ENCODE results near the gene GBF1.

Gene GBF1

GRCh38 chr10:102426803-102427287, 181.5 kb downstream of the GBF1 start:
- no peak for DNase-seq (ENCODE audit: low read depth in 1 of 2, low spot score in 1 of 2)
- Histone ChIP-seq H3K27ac (replicated peaks) (no peak overlapping the region), H3K4me3 (replicated peaks; ENCODE audit: insufficient read depth, low read length) (no peak overlapping the region), H3K27me3 (ENCODE audit: insufficient read depth, poor library complexity, severe bottlenecking) (no peaks in the 10 kb centered on the region)
- TF ChIP-seq CTCF (IDR thresholded peaks at IDR 0.05; ENCODE audit: insufficient read depth, low read length) (no peak), GABPA (IDR thresholded peaks at IDR 0.05; ENCODE audit: low read depth) (no peak), POLR2AphosphoS5 (IDR thresholded peaks at IDR 0.05; ENCODE audit: low read depth) (no peak), REST (IDR thresholded peaks at IDR 0.05; ENCODE audit: insufficient replicate concordance, low read depth) (no peak), SPI1 (IDR thresholded peaks at IDR 0.05; ENCODE audit: borderline replicate concordance, low read depth) (no peak)

- TF ChIP-seq GABPA (IDR thresholded peaks at IDR 0.05; ENCODE audit: low read depth) (no peak), POLR2AphosphoS5 (IDR thresholded peaks at IDR 0.05; ENCODE audit: low read depth) (no peak), CTCF (IDR thresholded peaks at IDR 0.05; ENCODE audit: insufficient read depth, low read length) (no peak), REST (IDR thresholded peaks at IDR 0.05; ENCODE audit: insufficient replicate concordance, low read depth) (no peak), SPI1 (IDR thresholded peaks at IDR 0.05; ENCODE audit: borderline replicate concordance, low read depth) (no peak)
- Histone ChIP-seq H3K4me3 (replicated peaks; ENCODE audit: insufficient read depth, low read length) (no peak overlapping the region), H3K27me3 (ENCODE audit: insufficient read depth, poor library complexity, severe bottlenecking) (no peaks in the 10 kb centered on the region), H3K27ac (replicated peaks) (no peak overlapping the region)
- DNase-seq (ENCODE audit: low read depth in 1 of 2, low spot score in 1 of 2) = no peak
Measured at GRCh38 chr10:102429468-102429867, 184.1 kb downstream of the GBF1 start.

GRCh38 chr10:102431452-102432124, 186.3 kb downstream of the GBF1 start:
- Histone ChIP-seq H3K4me3 (replicated peaks; ENCODE audit: insufficient read depth, low read length) (peak overlapping the region; percentile 86), H3K27ac (replicated peaks) (peak overlapping the region; percentile 86), H3K27me3 (ENCODE audit: insufficient read depth, poor library complexity, severe bottlenecking) (no peaks in the 10 kb centered on the region)
- TF ChIP-seq SPI1 (IDR thresholded peaks at IDR 0.05; ENCODE audit: borderline replicate concordance, low read depth) (no peak), REST (IDR thresholded peaks at IDR 0.05; ENCODE audit: insufficient replicate concordance, low read depth) (no peak), GABPA (IDR thresholded peaks at IDR 0.05; ENCODE audit: low read depth) (no peak), POLR2AphosphoS5 (IDR thresholded peaks at IDR 0.05; ENCODE audit: low read depth) (no peak), CTCF (IDR thresholded peaks at IDR 0.05; ENCODE audit: insufficient read depth, low read length) (no peak)
- DNase-seq (ENCODE audit: low read depth in 1 of 2, low spot score in 1 of 2) = no peak
